Measurements from ENCODE around the gene PTPRN2. TPM values are rescaled to one million over a fixed set of nuclear protein-coding genes. Genes with fewer than 3 reads are reported as not detected.

PTPRN2 gene
- total and polyA plus RNA-seq, 2 donors (not counting 3 experiments of a cell fraction or from before 2014, with no cell fraction given): 0.62 to 0.88 TPM

GRCh38 chr7:157874870-157875229 lies 712.8 kb downstream of the PTPRN2 start:
- Histone ChIP-seq H3K4me1 (ENCODE audit: control insufficient read depth, extremely low read depth, insufficient read depth, low read length) (no peaks in the 10 kb centered on the region), H3K9me3 (replicated peaks; ENCODE audit: control insufficient read depth, insufficient read depth, low read length) (peaks cover 2% of the 10 kb centered on the region), H3K9ac (replicated peaks; ENCODE audit: extremely low read depth, insufficient read depth, low read length) (no peak overlapping the region), H3K9me1 (replicated peaks; ENCODE audit: control insufficient read depth, extremely low read depth, insufficient read depth, low read length) (no peaks in the 10 kb centered on the region), H3K27me3 (ENCODE audit: control insufficient read depth in 2 of 2, insufficient read depth in 2 of 2, low read length in 2 of 2) (no peaks in the 10 kb centered on the region), H3K27ac (ENCODE audit: insufficient read depth, low read depth, low read length) (no peak overlapping the region), H4K20me1 (replicated peaks; ENCODE audit: control insufficient read depth, extremely low read depth, insufficient read depth, low read length) (no peaks in the 10 kb centered on the region), H3K4me2 (ENCODE audit: insufficient read depth, low read length) (no peak overlapping the region), H2AFZ (ENCODE audit: low read depth, low read length) (no peak overlapping the region), H3K79me2 (ENCODE audit: control insufficient read depth, insufficient read depth, low read length) (no peaks in the 10 kb centered on the region), H3K4me3 (replicated peaks in 1 of 3; ENCODE audit: insufficient read depth in 1 of 3, low read depth in 1 of 3, low read length in 3 of 3) (no peak overlapping the region), H3K36me3 (ENCODE audit: control insufficient read depth in 2 of 2, extremely low read depth in 1 of 2, insufficient read depth in 2 of 2, low read length in 2 of 2) (no peaks in the 10 kb centered on the region)
- FAIRE-seq (no peak), DNase-seq (ENCODE audit: low read depth, low spot score) (no peak)
- no TSS peak for BruUV-seq (replicated peaks)
- intact Hi-C loops (cut with micrococcal nuclease): no loop called here
- dilution Hi-C loops (cut with MboI; ENCODE audit: extremely low pct_ligation_motif_present, low sequenced_read_pairs): no loop called here
- TF ChIP-seq EZH2 (IDR thresholded peaks at IDR 0.05; ENCODE audit: borderline replicate concordance, low read depth, low read length, severe bottlenecking) (no peak), MAX (IDR thresholded peaks at IDR 0.05; ENCODE audit: insufficient read depth, insufficient read length) (no peak), GATA2 (IDR thresholded peaks at IDR 0.05; ENCODE audit: insufficient read depth, insufficient read length, low read depth, low read length) (no peak), FOS (IDR thresholded peaks at IDR 0.05; ENCODE audit: borderline replicate concordance, insufficient read depth, low read length) (no peak), CTCF (IDR thresholded peaks at IDR 0.05; ENCODE audit: extremely low read depth in 1 of 2, insufficient read depth in 1 of 2, low read depth in 1 of 2, low read length in 2 of 2) (no peak), POLR2A (IDR thresholded peaks at IDR 0.05; ENCODE audit: low read depth, low read length) (no peak), JUN (IDR thresholded peaks at IDR 0.05; ENCODE audit: borderline replicate concordance, insufficient read depth, insufficient read length, low read depth) (no peak), MYC (IDR thresholded peaks at IDR 0.05; ENCODE audit: low read depth, low read length) (no peak)
- ChIA-PET CTCF (no interaction called here), POLR2A (no interaction called here)

All from endothelial cell of umbilical vein (primary cell).